Mucosa of descending colon (tissue), 3 donors: ENCODE measurements around the gene KRT82. TPM values are rescaled to one million over a fixed set of nuclear protein-coding genes. Genes with fewer than 3 reads are reported as not detected.

Experiments
- ATAC-seq: fragments of 200-7000 bp; cut with Tn5 transposase; one replicate; pipeline ENCODE4 v1.9.1; 2020; ENCODE audit warnings: mild to moderate bottlenecking, moderate library complexity
- DNase-seq, 3 donors: peaks; one replicate each; pipeline ENCODE4 v3.0.0-alpha.2; 2020
- H3K36me3 ChIP-seq: fragments of 200-600 bp; one replicate; pipeline ENCODE4 v1.8.0; 2021; ENCODE audit warnings: low read depth, mild to moderate bottlenecking
- H3K4me1 ChIP-seq: fragments of 200-600 bp; one replicate; pipeline ENCODE4 v1.8.0; 2021; ENCODE audit warnings: low read depth, mild to moderate bottlenecking
- H3K4me3 ChIP-seq: fragments of 200-600 bp; one replicate; pipeline ENCODE4 v1.8.0; 2021; ENCODE audit warnings: mild to moderate bottlenecking
- H3K9me3 ChIP-seq: fragments of 200-600 bp; one replicate; pipeline ENCODE4 v1.8.0; 2021; ENCODE audit warnings: mild to moderate bottlenecking
- intact Hi-C, 2 donors: fragments of 100-400 bp; cut with DNase I in 1 of 2; cut with micrococcal nuclease in 1 of 2; formaldehyde crosslinking; loops; one replicate each; pipeline versions ENCODE4 v1.11.0 to v1.11.1; 2022; cut with DNase I, micrococcal nuclease
- total RNA-seq, 3 donors: library from RNA; stranded (reverse); fragmentation: NEBNext Ultra II Directional in 2 of 3; extraction: Animal tissue kit (Norgen Biotek cat#: 25700) in 2 of 3; gene quantifications; one replicate each; pipeline versions ENCODE4 v1.2.1 to v1.2.4, GENCODE V29; 2021 to 2023
- TF ChIP-seq, protein P1 (sequence below): fragments of 200-600 bp; IDR thresholded peaks from one replicate; pipeline ENCODE4 v1.8.0; 2022; ENCODE audit warnings: antibody characterized with exemption, mild to moderate bottlenecking
- donor health status: DM: no; HTN: no; CAD: no; lungs with moderate emphysema.
- donor health status: DM: no; HTN: no; CAD: no.
- donor health status: DM: no; HTN: yes; CAD: no.

The KRT82 gene
- total RNA-seq, 3 donors from 2014 or later = not detected

DNA sequence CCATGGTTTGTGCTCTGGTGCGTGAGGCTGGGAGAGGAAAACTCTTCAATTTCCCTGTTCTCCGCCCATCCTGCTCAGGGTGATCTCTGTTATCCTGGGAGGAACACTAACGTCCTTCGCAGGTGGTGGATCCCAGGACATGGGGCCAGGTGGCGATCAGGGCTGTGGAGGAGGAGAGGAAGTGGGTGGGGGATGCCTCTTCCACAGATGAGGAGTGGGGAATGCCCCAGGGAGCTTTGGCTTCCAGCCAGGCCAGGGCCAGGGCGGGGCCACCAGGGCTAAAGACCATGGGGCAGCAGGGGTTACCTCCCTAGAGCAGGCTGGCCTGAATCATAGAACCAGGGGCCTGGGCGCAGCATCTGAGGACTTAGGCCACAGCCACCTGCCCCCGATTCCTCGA lies 31.4 kb upstream of the KRT82 start:
- Histone ChIP-seq H3K4me3 (no peak overlapping the region), H3K4me1 (peaks cover 8% of the 10 kb centered on the region), H3K9me3 (no peaks in the 10 kb centered on the region), H3K36me3 (no peaks in the 10 kb centered on the region)
- ATAC-seq = peak; percentile 21
- peak in 1 of 3 donors; percentile 47 for DNase-seq
- TF ChIP-seq, protein P1, sequence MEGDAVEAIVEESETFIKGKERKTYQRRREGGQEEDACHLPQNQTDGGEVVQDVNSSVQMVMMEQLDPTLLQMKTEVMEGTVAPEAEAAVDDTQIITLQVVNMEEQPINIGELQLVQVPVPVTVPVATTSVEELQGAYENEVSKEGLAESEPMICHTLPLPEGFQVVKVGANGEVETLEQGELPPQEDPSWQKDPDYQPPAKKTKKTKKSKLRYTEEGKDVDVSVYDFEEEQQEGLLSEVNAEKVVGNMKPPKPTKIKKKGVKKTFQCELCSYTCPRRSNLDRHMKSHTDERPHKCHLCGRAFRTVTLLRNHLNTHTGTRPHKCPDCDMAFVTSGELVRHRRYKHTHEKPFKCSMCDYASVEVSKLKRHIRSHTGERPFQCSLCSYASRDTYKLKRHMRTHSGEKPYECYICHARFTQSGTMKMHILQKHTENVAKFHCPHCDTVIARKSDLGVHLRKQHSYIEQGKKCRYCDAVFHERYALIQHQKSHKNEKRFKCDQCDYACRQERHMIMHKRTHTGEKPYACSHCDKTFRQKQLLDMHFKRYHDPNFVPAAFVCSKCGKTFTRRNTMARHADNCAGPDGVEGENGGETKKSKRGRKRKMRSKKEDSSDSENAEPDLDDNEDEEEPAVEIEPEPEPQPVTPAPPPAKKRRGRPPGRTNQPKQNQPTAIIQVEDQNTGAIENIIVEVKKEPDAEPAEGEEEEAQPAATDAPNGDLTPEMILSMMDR = no peak
- intact Hi-C loops = no loop called here

DNA sequence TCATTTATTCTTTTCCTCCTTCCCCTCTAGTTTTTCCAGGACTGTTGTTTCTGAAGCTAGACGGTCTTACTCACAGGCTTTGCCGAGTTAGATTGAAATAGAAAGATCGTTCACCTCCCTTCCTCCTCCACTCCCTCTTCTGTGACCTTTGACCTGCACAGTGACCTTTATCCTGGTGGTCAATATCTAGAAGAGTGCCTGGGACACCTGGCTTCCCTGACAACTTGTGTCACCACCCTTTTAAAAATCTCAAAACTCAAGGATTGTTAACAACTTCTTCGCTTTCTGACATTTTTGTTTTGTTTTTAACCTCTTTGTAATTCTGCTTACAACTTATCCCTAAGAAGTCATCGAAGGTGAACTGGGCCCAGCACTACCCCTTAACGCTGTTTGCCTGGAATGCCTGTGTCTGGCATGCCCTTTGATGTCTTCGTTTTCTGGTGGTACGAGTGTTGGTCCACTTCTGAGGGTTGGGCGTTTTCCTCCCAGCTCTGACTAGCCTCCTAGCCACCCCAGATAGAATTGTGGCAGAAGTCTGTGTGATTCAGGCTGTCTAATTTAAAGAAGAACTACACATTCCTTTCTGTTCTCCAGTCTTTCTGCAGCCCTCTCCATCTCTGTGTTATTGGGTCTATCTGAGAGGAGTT lies 30.8 kb upstream of the KRT82 start:
- DNase-seq (no peak), ATAC-seq (peak; percentile 27)
- TF ChIP-seq, protein P1 = no peak
- intact Hi-C loops = no loop called here
- H3K4me3 ChIP-seq = no peak overlapping the region
- peaks cover 8% of the 10 kb centered on the region for H3K4me1 ChIP-seq
- H3K9me3 ChIP-seq = no peaks in the 10 kb centered on the region
- no peaks in the 10 kb centered on the region for H3K36me3 ChIP-seq

DNA sequence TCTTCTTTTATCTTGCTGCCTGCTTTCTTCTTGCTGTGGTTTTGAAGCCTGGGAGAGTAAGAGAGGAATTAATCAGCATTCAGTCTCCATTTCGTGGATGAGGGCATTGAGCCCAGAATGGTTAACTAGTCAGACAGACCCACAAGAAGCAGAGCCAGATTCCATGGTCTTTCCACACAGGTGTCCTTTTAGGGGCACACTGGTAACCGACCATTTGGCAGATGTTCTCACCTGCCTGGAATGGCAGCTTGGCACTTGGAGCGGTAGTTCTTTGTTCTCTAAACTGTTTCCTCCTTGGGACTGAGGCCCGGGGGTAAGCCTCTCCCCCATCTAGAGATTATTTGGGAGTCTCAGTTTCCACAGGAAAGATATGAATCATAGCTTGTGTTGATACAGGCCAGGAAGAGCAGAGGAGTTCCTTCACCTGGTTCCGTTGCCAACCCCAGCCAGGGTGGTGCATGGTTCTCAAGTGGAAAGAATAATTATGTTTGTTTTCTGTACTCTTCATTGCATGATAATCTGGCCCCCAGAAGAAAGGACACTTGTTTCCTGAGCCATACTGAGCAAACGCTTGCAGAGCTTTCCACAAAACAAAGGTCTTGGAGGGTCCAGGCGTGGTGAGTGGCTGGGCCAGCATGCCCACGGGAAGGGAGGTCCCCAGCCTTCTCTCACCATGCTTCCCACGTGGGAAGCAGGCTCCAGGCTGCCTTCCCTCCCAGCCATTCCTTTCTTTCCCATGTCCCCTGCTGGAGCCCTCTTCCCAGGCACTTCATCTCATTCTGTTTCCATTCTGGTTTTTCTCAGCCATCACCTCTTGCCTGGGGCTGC lies 30.1 kb upstream of the KRT82 start:
- DNase-seq = no peak
- no peaks in the 10 kb centered on the region for H3K36me3 ChIP-seq
- H3K4me1 ChIP-seq = peaks cover 8% of the 10 kb centered on the region
- ATAC-seq = peak; percentile 6
- TF ChIP-seq, protein P1 = no peak
- H3K9me3 ChIP-seq = no peaks in the 10 kb centered on the region
- intact Hi-C loops = no loop called here
- H3K4me3 ChIP-seq = no peak overlapping the region

DNA sequence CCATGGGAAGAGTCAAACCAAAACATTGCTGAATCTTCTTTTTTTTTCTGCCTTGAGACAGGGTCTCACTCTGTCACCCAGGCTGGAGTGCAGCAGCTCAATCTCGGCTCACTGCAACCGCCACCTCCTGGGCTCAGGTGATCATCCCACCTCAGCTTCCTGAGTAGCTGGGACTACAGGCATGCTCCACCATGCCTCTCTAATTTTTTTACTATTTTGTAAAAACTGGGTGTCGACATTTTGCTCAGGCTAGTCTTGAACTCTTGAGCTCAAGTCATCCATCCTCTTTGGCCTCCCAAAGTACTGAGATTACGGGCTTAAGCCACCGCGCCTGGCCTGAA lies 29.5 kb upstream of the KRT82 start:
- Histone ChIP-seq H3K36me3 (no peaks in the 10 kb centered on the region), H3K4me3 (no peak overlapping the region), H3K4me1 (peaks cover 8% of the 10 kb centered on the region), H3K9me3 (no peaks in the 10 kb centered on the region)
- intact Hi-C loops = no loop called here
- DNase-seq (no peak), ATAC-seq (no peak)
- TF ChIP-seq, protein P1 = no peak

DNA sequence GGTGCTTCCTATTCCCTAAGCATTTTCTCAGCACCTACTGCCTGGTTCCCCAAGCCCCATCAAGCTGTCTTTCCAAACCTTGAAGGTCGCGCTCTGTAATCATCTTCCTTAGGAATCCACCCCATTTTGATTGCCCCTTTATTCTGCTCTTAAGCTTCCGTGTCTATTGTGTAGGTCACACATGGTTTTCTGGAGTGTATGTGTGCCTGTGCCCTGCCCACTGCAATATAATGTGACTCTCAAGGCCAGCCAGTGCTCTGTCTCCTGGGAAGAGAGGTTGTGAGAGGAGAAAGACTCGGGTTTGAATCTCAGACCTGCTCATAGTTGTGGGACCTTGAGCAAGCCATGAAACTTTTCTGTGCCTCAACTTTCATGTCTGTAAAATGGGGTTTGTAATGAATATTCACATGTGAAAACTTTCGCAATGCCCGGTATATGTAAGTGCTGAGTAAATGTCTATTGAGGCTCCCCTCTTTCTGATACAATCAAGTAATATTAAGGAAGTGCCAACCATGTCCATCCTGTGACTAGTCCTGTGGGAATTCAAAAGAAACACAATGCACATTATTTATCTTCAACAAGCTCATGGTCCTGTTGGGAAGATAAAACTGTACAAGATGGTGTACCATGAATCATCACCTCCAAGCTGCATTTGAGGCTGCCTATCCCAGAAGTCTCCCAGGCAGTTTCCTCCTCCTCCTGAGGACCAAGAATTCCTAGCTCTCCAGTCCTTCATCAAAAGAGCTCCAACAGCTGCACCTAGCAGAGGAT lies 28.8 kb upstream of the KRT82 start:
- intact Hi-C loops = no loop called here
- Histone ChIP-seq H3K9me3 (no peaks in the 10 kb centered on the region), H3K36me3 (no peaks in the 10 kb centered on the region), H3K4me1 (peaks cover 8% of the 10 kb centered on the region), H3K4me3 (no peak overlapping the region)
- ATAC-seq (peak; percentile 65), DNase-seq (no peak)
- TF ChIP-seq, protein P1 = no peak
